OCI-LY1 (cell line): Measurements from ENCODE around the gene KLHL36.
"Not testable (repeated sequence)": the region's sequence is repeated elsewhere in the genome, so short reads cannot be mapped to it uniquely, and the experiment has no call there.

Source experiments
- H2AFZ ChIP-seq: fragments of 200-600 bp; sonication (generic), shearing (Covaris generic); 2 replicates; pipeline ENCODE4 v1.6.0; 2014; ENCODE audit warnings: antibody characterized with exemption, mild to moderate bottlenecking, low read length
- H3F3A ChIP-seq: fragments of 200-600 bp; sonication (generic), shearing (Covaris generic); 2 replicates; pipeline ENCODE4 v1.6.0; 2014; ENCODE audit warnings: mild to moderate bottlenecking, antibody characterized with exemption, low read length, moderate library complexity; ENCODE audit not compliant: insufficient read depth
- H3K27ac ChIP-seq: fragments of 200-600 bp; sonication (generic); 2 replicates; pipeline ENCODE4 v1.5.1; 2014; ENCODE audit warnings: low read length, mixed run types, mild to moderate bottlenecking, low read depth; ENCODE audit not compliant: poor library complexity, severe bottlenecking
- H3K27me3 ChIP-seq: fragments of 200-600 bp; sonication (generic); 2 replicates; pipeline ENCODE4 v1.6.0; 2014; ENCODE audit warnings: antibody characterized with exemption, mild to moderate bottlenecking, low read length, moderate library complexity; ENCODE audit not compliant: insufficient read depth
- H3K36me3 ChIP-seq: fragments of 200-600 bp; sonication (generic); 2 replicates; pipeline ENCODE4 v1.6.1; 2014; ENCODE audit warnings: mild to moderate bottlenecking, antibody characterized with exemption, low read length, moderate library complexity, mixed read lengths; ENCODE audit not compliant: insufficient read depth
- H3K4me1 ChIP-seq: fragments of 200-600 bp; sonication (generic); 2 replicates; pipeline ENCODE4 v1.5.1; 2014; ENCODE audit warnings: mild to moderate bottlenecking, low read length, moderate library complexity; ENCODE audit not compliant: insufficient read depth, severe bottlenecking
- H3K4me2 ChIP-seq: fragments of 200-600 bp; sonication (generic), shearing (Covaris generic); 2 replicates; pipeline ENCODE4 v1.6.1; 2014; ENCODE audit warnings: low read length
- H3K4me3 ChIP-seq: fragments of 200-600 bp; sonication (generic); 2 replicates; pipeline ENCODE4 v1.5.1; 2014; ENCODE audit warnings: low read length, low read depth, mild to moderate bottlenecking, mixed read lengths; ENCODE audit not compliant: poor library complexity, severe bottlenecking
- H3K79me2 ChIP-seq: fragments of 200-600 bp; shearing (Covaris generic); 2 replicates; pipeline ENCODE4 v1.6.1; 2016; ENCODE audit warnings: mixed run types, low read length, mixed read lengths; ENCODE audit not compliant: insufficient read depth
- H3K9ac ChIP-seq: fragments of 200-600 bp; sonication (generic), shearing (Covaris generic); 2 replicates; pipeline ENCODE4 v1.6.1; 2014; ENCODE audit warnings: mild to moderate bottlenecking, low read length, mixed read lengths
- H3K9me2 ChIP-seq: fragments of 200-600 bp; sonication (generic), shearing (Covaris generic); 2 replicates; pipeline ENCODE4 v1.6.1; 2014; ENCODE audit warnings: low read depth, mild to moderate bottlenecking, low read length, mixed read lengths
- H3K9me3 ChIP-seq: fragments of 200-600 bp; shearing (Covaris generic); 2 replicates; pipeline ENCODE4 v1.6.1; 2014; ENCODE audit warnings: low read length, mixed read lengths
- H4K20me1 ChIP-seq: fragments of 200-600 bp; sonication (generic), shearing (Covaris generic); 2 replicates; pipeline ENCODE4 v1.6.0; 2016; ENCODE audit warnings: mild to moderate bottlenecking, low read length; ENCODE audit not compliant: insufficient read depth
- EZH2 ChIP-seq: fragments of 200-600 bp; sonication (generic), shearing (Covaris generic); IDR thresholded peaks from 2 replicates; pipeline ENCODE4 v1.8.0; 2017; ENCODE audit warnings: borderline replicate concordance, mixed run types, mild to moderate bottlenecking, antibody characterized with exemption, low read length, moderate library complexity, mixed read lengths
- TF ChIP-seq, protein P1 (sequence below): fragments of 200-600 bp; sonication (generic), shearing (Covaris generic); IDR thresholded peaks from 2 replicates; pipeline ENCODE4 v1.5.1; 2017; ENCODE audit warnings: mild to moderate bottlenecking, antibody characterized with exemption, low read length, moderate library complexity, mixed read lengths

KLHL36 gene

DNA sequence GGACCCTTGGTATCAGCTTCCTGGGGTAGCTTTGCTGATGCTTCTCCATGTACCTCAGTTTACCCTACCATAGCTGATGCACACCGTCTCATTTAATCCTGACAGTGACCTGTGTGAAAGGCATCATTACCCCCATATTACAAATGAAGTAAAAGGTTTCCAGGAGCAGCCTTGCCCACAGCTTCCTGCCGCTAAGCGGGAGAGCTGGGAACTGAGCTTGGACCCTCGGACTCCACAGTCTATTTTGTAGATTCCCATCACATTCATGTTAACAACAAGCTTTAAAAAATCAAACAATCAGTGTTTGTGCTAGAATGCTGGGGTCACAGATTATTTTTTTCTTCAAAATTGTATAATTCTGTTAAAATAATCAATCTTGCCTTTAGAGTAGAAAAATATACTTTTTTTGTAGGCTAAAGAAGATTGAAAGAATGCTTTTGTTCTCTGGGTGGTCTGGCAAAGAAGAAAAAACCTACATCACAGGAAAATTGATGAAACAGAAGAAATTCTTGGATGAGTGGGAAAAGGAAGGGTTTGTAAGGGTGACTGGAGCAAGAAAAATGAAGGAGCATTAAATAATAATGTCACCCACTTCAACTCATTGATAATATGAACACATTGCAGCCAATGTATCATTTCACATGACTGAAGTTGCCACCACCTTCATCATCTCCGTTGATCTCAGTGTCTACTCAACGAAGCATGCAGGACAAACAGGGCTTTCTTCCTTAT, 41.9 kb downstream of the KLHL36 start:
- Histone ChIP-seq H2AFZ (no peak overlapping the region), H3F3A (no peaks in the 10 kb centered on the region), H3K79me2 (no peaks in the 10 kb centered on the region), H3K9ac (no peak overlapping the region), H3K4me1 (peaks cover 4% of the 10 kb centered on the region), H3K4me3 (no peak overlapping the region), H3K9me2 (no peaks in the 10 kb centered on the region), H3K9me3 (0 out of 2 replicates have a peak, but pooled peaks cover 3% of the 10 kb centered on the region), H3K27me3 (no peaks in the 10 kb centered on the region; the same call in 1 of the 2 replicates), H4K20me1 (no peaks in the 10 kb centered on the region), H3K27ac (no peak overlapping the region), H3K36me3 (no peaks in the 10 kb centered on the region; the same call in 1 of the 2 replicates), H3K4me2 (no peak overlapping the region)
- TF ChIP-seq EZH2, result no peak
- TF ChIP-seq, protein P1, sequence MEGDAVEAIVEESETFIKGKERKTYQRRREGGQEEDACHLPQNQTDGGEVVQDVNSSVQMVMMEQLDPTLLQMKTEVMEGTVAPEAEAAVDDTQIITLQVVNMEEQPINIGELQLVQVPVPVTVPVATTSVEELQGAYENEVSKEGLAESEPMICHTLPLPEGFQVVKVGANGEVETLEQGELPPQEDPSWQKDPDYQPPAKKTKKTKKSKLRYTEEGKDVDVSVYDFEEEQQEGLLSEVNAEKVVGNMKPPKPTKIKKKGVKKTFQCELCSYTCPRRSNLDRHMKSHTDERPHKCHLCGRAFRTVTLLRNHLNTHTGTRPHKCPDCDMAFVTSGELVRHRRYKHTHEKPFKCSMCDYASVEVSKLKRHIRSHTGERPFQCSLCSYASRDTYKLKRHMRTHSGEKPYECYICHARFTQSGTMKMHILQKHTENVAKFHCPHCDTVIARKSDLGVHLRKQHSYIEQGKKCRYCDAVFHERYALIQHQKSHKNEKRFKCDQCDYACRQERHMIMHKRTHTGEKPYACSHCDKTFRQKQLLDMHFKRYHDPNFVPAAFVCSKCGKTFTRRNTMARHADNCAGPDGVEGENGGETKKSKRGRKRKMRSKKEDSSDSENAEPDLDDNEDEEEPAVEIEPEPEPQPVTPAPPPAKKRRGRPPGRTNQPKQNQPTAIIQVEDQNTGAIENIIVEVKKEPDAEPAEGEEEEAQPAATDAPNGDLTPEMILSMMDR, result no peak

DNA sequence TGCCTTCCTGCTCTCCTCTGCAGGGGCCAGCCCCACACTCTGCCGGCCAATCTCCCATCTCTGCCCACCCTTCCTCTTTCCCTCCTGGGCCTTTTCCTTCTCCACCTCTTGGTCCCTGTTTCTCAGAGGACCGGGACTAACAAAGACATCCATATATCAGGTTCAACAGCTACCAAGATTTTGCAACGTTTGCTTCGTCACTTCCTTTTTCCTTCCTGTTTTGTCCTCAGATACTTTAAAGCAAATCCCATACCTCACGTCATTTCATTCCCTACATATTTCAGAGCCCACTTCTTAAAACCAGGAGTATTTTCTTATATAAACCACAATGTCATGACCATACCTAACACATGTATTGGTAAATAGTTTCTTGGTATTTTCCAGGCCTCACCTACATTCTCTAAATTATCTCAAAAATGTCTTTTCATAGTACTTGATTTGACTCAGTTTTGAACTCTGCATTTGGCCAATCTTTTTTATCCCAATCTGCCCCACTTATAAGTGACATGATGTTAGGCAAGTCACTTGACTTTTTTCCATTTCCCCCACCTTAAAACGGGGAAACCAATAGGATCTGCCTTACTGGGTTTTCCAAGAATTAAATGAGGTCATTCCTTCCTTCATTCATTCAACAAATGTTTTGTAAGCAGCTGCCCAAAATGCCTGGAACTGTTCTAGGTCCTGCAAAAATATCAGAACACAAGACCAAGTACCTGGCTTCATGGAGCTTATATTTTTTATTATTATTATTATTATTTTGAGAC, 44.3 kb downstream of the KLHL36 start:
- Histone ChIP-seq H3K9ac (no peak overlapping the region), H3K27ac (no peak overlapping the region), H3F3A (no peaks in the 10 kb centered on the region), H3K27me3 (no peaks in the 10 kb centered on the region), H3K4me3 (no peak overlapping the region), H3K36me3 (no peaks in the 10 kb centered on the region; the same call in 1 of the 2 replicates), H2AFZ (no peak overlapping the region), H4K20me1 (no peaks in the 10 kb centered on the region), H3K79me2 (no peaks in the 10 kb centered on the region), H3K9me2 (no peaks in the 10 kb centered on the region), H3K9me3 (0 out of 2 replicates have a peak, but pooled peaks cover 3% of the 10 kb centered on the region), H3K4me2 (no peak overlapping the region), H3K4me1 (peaks cover 2% of the 10 kb centered on the region)
- TF ChIP-seq EZH2, result no peak
- TF ChIP-seq, protein P1, result no peak

DNA sequence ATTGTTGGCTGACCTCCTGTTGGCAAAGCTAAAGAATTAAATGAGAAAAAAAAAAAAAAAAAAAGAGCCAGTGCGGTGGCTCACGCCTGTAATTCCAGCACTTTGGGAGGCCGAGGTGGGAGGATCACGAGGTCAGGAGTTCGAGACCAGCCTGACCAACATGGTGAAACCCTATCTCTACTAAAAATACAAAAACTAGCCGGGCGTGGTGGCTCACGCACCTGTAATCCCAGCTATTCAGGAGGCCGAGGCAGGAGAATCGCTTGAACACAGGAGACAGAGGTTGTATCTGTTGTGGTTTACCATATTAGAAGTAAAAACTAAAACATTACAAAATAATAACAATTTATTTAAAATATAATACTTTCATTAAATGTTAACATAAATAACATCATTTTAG, 45.6 kb downstream of the KLHL36 start:
- not testable (repeated sequence) for H3K9me2 ChIP-seq, H4K20me1 ChIP-seq, H3F3A ChIP-seq, H3K27me3 ChIP-seq, H3K36me3 ChIP-seq, H3K4me3 ChIP-seq, H3K9ac ChIP-seq, H3K27ac ChIP-seq, H3K4me1 ChIP-seq, H2AFZ ChIP-seq, H3K4me2 ChIP-seq, H3K9me3 ChIP-seq, H3K79me2 ChIP-seq
